ENCODE data around the gene TTLL13.

DNA sequence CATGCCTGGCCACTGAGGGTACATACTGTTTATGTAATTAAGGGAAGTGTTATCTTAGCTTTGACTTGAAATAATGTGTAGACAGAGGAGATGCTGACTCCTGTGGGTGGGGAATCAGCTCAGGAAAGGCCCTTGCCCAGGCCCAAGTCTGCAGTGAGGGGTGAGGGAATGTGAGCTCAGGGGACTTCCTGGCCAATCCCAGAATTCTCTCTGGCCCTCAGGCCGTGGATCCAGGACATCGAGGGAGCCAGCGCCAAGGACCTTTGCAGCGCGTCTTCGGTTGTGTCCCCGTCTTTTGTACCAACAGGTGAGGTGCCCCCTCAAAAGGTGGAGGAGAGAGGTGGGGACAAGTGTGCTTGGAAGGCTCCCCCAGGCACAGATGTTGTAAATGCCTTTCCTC, 22.0 kb upstream of the TTLL13 start:
- TF ChIP-seq POLR2AphosphoS5 (IDR thresholded peaks at IDR 0.05), result no peak
- TF ChIP-seq CTCF (IDR thresholded peaks at IDR 0.05), result no peak
- TF ChIP-seq POLR2A (IDR thresholded peaks at IDR 0.05), result no peak
